Measurements from ENCODE around the gene NOTCH2. TPM values are rescaled to one million over a fixed set of nuclear protein-coding genes. Genes with fewer than 3 reads are reported as not detected.
A peak's percentile ranks its signal among the peaks of the same experiment; 100 is the strongest.

Gene NOTCH2
- total RNA-seq, 6 experiments from 2014 or later: 122 to 147 (median 134) TPM

DNA sequence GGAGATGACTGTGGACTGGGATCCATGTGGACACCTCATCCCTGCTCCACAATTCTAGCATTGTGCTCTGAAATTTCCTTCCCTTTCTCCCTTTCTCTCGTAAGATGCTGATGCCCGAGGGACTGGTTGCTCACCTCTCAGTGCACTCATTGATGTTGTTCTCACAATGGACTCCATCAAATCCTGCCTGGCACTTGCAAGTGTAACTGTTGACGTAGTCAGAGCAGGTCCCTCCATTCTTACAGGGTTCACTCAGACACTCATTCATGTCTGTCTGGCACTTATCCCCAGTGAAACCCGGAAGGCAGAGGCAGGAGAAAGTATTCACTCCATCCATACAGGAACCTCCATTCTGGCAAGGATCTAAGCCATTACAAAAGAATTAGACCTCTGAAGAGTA is 128.1 kb downstream of the NOTCH2 start:
- Mint-ChIP-seq H3K4me3 (no peak overlapping the region), H3K4me1 (ENCODE audit: low read depth) (peaks cover 24% of the 10 kb centered on the region), H3K27me3 (ENCODE audit: insufficient read depth) (peaks cover 2% of the 10 kb centered on the region; the same call in 1 of the 2 replicates), H3K36me3 (ENCODE audit: low read depth) (peaks cover 45% of the 10 kb centered on the region), H3K27ac (no peak overlapping the region), H3K9me3 (no peaks in the 10 kb centered on the region)
- TF ChIP-seq, protein P1, sequence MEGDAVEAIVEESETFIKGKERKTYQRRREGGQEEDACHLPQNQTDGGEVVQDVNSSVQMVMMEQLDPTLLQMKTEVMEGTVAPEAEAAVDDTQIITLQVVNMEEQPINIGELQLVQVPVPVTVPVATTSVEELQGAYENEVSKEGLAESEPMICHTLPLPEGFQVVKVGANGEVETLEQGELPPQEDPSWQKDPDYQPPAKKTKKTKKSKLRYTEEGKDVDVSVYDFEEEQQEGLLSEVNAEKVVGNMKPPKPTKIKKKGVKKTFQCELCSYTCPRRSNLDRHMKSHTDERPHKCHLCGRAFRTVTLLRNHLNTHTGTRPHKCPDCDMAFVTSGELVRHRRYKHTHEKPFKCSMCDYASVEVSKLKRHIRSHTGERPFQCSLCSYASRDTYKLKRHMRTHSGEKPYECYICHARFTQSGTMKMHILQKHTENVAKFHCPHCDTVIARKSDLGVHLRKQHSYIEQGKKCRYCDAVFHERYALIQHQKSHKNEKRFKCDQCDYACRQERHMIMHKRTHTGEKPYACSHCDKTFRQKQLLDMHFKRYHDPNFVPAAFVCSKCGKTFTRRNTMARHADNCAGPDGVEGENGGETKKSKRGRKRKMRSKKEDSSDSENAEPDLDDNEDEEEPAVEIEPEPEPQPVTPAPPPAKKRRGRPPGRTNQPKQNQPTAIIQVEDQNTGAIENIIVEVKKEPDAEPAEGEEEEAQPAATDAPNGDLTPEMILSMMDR (IDR thresholded peaks at IDR 0.05): no peak
- DNase-seq: no peak

DNA sequence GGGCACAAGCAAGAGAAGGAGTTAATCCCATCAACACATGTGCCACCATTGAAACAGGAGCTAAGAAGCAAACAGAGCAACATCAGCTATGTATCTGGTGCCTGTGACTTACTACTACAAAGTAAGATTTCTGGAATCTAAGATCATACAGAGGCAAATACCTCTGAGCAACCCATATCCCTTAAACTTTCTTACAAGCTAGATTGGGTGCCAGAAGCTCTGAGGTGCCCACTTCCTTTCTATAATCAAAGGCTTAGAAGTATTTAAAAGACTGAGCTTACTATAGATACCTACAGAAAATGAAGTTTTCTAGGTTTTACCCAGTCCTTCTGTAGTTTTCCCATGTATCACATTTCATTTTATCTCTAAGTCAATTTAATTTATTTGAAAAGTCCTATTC is 128.8 kb downstream of the NOTCH2 start:
- no peaks in the 10 kb centered on the region for H3K9me3 Mint-ChIP-seq
- DNase-seq: no peak
- peak overlapping the region; percentile 29; the same call in 1 of the 2 replicates for H3K27ac Mint-ChIP-seq
- peaks cover 49% of the 10 kb centered on the region for H3K36me3 Mint-ChIP-seq (ENCODE audit: low read depth)
- H3K27me3 Mint-ChIP-seq (ENCODE audit: insufficient read depth): peaks cover 2% of the 10 kb centered on the region; the same call in 1 of the 2 replicates
- peaks cover 18% of the 10 kb centered on the region for H3K4me1 Mint-ChIP-seq (ENCODE audit: low read depth)
- no peak overlapping the region for H3K4me3 Mint-ChIP-seq
- TF ChIP-seq, protein P1 (IDR thresholded peaks at IDR 0.05): no peak

DNA sequence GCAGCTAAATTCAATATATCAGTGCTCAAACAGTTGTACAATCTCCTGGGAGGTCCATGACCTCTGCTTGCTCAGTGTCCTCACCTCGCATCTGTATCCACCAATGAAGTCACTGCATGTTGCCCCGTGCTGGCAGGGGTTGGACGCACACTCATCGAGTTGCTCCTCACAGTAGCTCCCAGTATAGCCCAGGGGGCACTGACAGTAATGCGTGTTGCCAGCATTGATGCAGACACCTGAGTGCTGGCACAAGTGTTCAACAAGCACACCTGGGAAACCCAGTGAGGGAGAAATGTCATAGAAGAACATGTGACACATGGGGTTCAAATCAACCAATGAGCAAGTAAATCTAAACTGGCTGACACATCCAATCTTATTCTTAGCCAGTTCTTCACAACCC is 132.3 kb downstream of the NOTCH2 start:
- Mint-ChIP-seq H3K4me3 (no peak overlapping the region), H3K4me1 (ENCODE audit: low read depth) (no peaks in the 10 kb centered on the region), H3K36me3 (ENCODE audit: low read depth) (peaks cover 66% of the 10 kb centered on the region), H3K27me3 (ENCODE audit: insufficient read depth) (peaks cover 2% of the 10 kb centered on the region; the same call in 1 of the 2 replicates), H3K9me3 (no peaks in the 10 kb centered on the region; the same call in 1 of the 2 replicates), H3K27ac (no peak overlapping the region)
- DNase-seq: no peak
- TF ChIP-seq, protein P1 (IDR thresholded peaks at IDR 0.05): no peak

DNA sequence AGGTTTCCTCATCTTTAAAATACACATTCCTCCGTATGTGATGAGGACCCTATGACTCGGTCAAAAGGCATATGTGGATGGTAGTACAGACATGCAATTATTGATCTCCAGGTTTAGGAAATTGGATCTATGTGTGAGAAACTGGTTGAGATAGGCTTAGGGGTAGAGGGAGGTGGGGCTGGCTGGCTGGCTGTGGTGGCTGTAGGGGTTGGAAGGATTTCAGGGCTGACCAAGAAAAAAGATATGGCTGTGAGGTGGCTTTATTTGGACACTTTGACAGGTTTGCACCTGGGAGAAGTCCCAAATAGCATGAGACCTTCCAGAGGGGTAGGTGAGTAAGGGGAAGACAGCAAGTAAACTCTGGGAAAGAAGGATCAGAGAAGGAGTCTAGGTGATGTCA is 133.5 kb downstream of the NOTCH2 start:
- no peak for DNase-seq
- Mint-ChIP-seq H3K27ac (peak overlapping the region; percentile 3; the same call in 1 of the 2 replicates), H3K4me3 (no peak overlapping the region), H3K36me3 (ENCODE audit: low read depth) (peaks cover 60% of the 10 kb centered on the region), H3K4me1 (ENCODE audit: low read depth) (no peaks in the 10 kb centered on the region), H3K27me3 (ENCODE audit: insufficient read depth) (peaks cover 2% of the 10 kb centered on the region; the same call in 1 of the 2 replicates), H3K9me3 (no peaks in the 10 kb centered on the region; the same call in 1 of the 2 replicates)
- TF ChIP-seq, protein P1 (IDR thresholded peaks at IDR 0.05): no peak

DNA sequence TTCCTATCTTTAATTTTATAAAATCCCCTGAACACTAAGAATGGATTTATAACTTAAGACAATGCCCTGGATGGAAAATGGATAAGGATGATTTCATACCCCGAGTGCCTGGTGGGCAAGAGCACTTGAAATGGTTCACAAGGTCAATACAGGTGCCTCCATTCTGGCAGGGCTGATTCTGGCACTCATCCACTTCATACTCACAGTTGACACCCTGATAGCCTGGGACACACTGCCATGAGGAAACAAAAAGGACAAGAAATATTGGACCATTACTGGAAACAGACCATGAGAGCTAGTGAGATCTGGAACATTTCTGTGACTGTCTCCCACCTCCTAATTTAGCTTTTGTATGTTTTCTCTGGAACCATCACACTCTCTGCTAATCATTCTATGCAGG is 134.1 kb downstream of the NOTCH2 start:
- Mint-ChIP-seq H3K36me3 (ENCODE audit: low read depth) (peaks cover 57% of the 10 kb centered on the region), H3K9me3 (no peaks in the 10 kb centered on the region; the same call in 1 of the 2 replicates), H3K27ac (no peak overlapping the region), H3K4me3 (no peak overlapping the region), H3K4me1 (ENCODE audit: low read depth) (no peaks in the 10 kb centered on the region), H3K27me3 (ENCODE audit: insufficient read depth) (peaks cover under 1% of the 10 kb centered on the region; the same call in 1 of the 2 replicates)
- TF ChIP-seq, protein P1 (IDR thresholded peaks at IDR 0.05): no peak
- no peak for DNase-seq

Data from HFFc6 (cell line).